ENCODE results near the gene AKT2. TPM values are rescaled to one million over a fixed set of nuclear protein-coding genes. Genes with fewer than 3 reads are reported as not detected.

The AKT2 gene
- total RNA-seq, 1 donor from 2014 or later, result 127 TPM

DNA sequence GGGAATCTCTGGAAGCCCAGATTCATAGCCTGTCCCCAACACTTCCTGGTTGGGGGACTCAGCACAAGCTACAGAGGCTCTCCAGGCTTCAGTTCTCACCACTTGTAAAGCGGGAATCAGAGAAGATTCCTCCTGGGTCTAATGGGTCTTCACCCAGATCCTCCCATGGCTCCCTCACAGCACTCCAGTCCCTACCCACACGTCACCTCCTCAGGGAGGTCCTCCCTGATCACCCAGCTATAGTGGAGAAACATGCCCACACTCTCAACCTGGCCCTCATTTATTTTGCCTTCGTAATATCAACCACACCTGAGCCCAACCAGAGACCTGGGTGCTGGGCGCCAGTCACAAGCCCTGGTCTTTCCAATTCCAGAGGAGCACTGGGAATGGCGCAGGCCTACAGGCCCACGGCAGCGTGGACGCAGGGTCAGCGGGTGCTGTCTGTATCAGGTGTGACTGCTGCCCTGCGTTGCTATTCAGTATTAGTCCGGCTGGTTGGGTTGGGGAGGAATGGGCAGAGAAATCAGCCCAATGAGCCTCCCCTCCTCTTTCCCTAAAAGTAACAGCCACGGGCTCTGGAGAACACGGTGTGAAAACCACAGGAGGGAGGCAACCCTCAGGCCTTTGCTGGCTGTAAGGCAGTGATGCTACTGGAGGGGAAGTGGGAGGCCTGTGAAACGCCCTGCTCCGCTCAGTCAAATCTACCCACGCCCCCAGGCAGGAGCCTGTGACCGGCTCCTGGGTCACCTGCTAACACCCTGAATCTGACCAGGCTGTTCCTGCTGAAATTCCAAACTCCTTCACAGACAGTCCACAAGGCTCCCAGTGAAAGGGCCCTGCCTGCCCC is 5.2 kb downstream of the AKT2 start:
- no peak overlapping the region for H3K9ac ChIP-seq (ENCODE audit: low read length)
- Mint-ChIP-seq H3K36me3 (ENCODE audit: low read depth, unreplicated experiment) (peaks cover 4% of the 10 kb centered on the region), H3K27ac (ENCODE audit: unreplicated experiment) (peak overlapping the region; percentile 37), H3K9me3 (ENCODE audit: unreplicated experiment) (no peaks in the 10 kb centered on the region), H3K27me3 (ENCODE audit: low read depth, unreplicated experiment) (no peaks in the 10 kb centered on the region), H3K4me1 (ENCODE audit: low read depth, unreplicated experiment) (peaks cover 30% of the 10 kb centered on the region), H3K4me3 (ENCODE audit: unreplicated experiment) (no peak overlapping the region)
- FAIRE-seq (no peak), DNase-seq (ENCODE audit: low read depth) (no peak)
- H3K27me3 ChIP-seq (ENCODE audit: insufficient read depth, low read length), result no peaks in the 10 kb centered on the region
- peaks cover 94% of the 10 kb centered on the region for H3K79me2 ChIP-seq (ENCODE audit: insufficient read depth, low read length)
- H3K27ac ChIP-seq (ENCODE audit: low read depth, low read length), result no peak overlapping the region
- H3K9me3 ChIP-seq (ENCODE audit: insufficient read depth, low read depth, low read length), result no peaks in the 10 kb centered on the region
- no peak overlapping the region for H3K4me2 ChIP-seq (ENCODE audit: low read length)
- H3K36me3 ChIP-seq (ENCODE audit: insufficient read depth, low read length), result no peaks in the 10 kb centered on the region
- no peak overlapping the region for H2AFZ ChIP-seq (ENCODE audit: low read depth, low read length)
- TF ChIP-seq EZH2 (IDR thresholded peaks at IDR 0.05; ENCODE audit: insufficient read depth, low read length), result no peak
- peaks cover 11% of the 10 kb centered on the region for H3K4me1 ChIP-seq (ENCODE audit: insufficient read depth, low read length)
- H4K20me1 ChIP-seq (ENCODE audit: insufficient read depth, low read length), result peaks cover 86% of the 10 kb centered on the region
- no peak overlapping the region for H3K4me3 ChIP-seq (ENCODE audit: insufficient read depth, low read depth, low read length)

DNA sequence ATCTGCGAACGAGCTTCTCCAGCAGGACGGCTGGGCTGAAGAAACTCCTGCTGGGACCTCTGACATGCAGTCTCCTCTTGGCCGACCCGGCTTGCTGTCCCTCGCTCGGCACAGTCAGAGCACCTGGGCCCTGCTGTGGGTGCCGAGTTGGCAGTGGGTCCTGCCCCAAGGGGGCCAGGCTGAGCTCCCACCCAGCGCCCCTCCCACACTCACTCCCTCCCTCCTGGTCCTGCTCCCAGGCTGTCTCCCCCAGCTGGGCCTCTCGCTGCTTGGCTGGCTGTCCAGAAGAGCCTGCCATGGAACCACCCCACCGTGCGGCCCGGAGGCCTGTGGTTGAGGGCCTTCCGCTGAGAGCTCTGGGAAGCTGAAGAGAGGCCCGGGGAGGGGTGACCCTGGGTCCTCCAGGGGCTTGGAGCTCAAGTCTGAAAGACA is 6.0 kb downstream of the AKT2 start:
- no peak for TF ChIP-seq EZH2 (IDR thresholded peaks at IDR 0.05; ENCODE audit: insufficient read depth, low read length)
- TF ChIP-seq, protein P1, sequence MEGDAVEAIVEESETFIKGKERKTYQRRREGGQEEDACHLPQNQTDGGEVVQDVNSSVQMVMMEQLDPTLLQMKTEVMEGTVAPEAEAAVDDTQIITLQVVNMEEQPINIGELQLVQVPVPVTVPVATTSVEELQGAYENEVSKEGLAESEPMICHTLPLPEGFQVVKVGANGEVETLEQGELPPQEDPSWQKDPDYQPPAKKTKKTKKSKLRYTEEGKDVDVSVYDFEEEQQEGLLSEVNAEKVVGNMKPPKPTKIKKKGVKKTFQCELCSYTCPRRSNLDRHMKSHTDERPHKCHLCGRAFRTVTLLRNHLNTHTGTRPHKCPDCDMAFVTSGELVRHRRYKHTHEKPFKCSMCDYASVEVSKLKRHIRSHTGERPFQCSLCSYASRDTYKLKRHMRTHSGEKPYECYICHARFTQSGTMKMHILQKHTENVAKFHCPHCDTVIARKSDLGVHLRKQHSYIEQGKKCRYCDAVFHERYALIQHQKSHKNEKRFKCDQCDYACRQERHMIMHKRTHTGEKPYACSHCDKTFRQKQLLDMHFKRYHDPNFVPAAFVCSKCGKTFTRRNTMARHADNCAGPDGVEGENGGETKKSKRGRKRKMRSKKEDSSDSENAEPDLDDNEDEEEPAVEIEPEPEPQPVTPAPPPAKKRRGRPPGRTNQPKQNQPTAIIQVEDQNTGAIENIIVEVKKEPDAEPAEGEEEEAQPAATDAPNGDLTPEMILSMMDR (IDR thresholded peaks at IDR 0.05; ENCODE audit: insufficient read depth, low read depth, low read length), result no peak
- no peaks in the 10 kb centered on the region for H3K27me3 ChIP-seq (ENCODE audit: insufficient read depth, low read length)
- no peaks in the 10 kb centered on the region for H3K9me3 Mint-ChIP-seq (ENCODE audit: unreplicated experiment)
- no peak overlapping the region for H3K27ac Mint-ChIP-seq (ENCODE audit: unreplicated experiment)
- no peak overlapping the region for H3K27ac ChIP-seq (ENCODE audit: low read depth, low read length)
- no peak overlapping the region for H3K9ac ChIP-seq (ENCODE audit: low read length)
- H3K36me3 Mint-ChIP-seq (ENCODE audit: low read depth, unreplicated experiment), result peaks cover 4% of the 10 kb centered on the region
- DNase-seq (ENCODE audit: low read depth), result peak; percentile 6
- peaks cover 9% of the 10 kb centered on the region for H3K4me1 ChIP-seq (ENCODE audit: insufficient read depth, low read length)
- no peaks in the 10 kb centered on the region for H3K36me3 ChIP-seq (ENCODE audit: insufficient read depth, low read length)
- H3K4me3 Mint-ChIP-seq (ENCODE audit: unreplicated experiment), result no peak overlapping the region
- peaks cover 31% of the 10 kb centered on the region for H3K4me1 Mint-ChIP-seq (ENCODE audit: low read depth, unreplicated experiment)
- no peak for FAIRE-seq
- no peak overlapping the region for H3K4me3 ChIP-seq (ENCODE audit: insufficient read depth, low read depth, low read length)
- H2AFZ ChIP-seq (ENCODE audit: low read depth, low read length), result no peak overlapping the region
- H3K4me2 ChIP-seq (ENCODE audit: low read length), result no peak overlapping the region
- no peaks in the 10 kb centered on the region for H3K27me3 Mint-ChIP-seq (ENCODE audit: low read depth, unreplicated experiment)
- no peaks in the 10 kb centered on the region for H3K9me3 ChIP-seq (ENCODE audit: insufficient read depth, low read depth, low read length)
- peaks cover 95% of the 10 kb centered on the region for H4K20me1 ChIP-seq (ENCODE audit: insufficient read depth, low read length)
- H3K79me2 ChIP-seq (ENCODE audit: insufficient read depth, low read length), result peaks cover 96% of the 10 kb centered on the region

DNA sequence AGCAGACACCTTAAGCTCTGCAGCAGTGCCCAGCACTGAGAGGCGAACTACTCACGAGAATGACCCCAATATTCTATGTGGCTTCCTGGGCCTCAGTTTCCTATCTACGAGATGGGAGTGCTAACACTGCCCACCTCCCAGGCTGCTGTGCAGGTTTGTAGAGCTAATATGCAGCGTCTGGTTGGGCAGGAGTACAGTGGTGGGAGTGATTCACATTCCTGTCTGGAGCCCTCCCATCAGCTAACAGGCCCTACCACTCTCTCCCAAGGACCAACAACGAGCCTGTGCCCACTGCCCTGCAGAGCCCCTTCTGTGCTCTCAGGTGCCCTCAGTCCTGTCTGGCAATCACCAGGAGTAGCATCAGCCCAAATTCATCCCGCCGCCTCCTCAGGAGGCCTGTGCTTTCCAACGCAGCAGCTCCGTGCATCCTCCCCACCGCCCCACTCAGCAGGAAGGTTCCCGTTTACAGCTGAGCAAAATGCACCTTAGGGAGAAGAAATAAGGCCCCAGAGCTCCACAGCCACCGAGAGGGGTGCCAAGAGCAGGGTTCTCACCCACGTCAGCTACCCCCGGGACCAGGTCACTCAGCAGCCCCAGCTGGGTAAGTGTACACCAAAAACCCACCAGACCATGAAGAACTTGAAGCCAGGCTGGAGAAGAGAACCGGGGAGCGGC is 6.6 kb downstream of the AKT2 start:
- peaks cover 95% of the 10 kb centered on the region for H4K20me1 ChIP-seq (ENCODE audit: insufficient read depth, low read length)
- H3K4me1 Mint-ChIP-seq (ENCODE audit: low read depth, unreplicated experiment), result peaks cover 36% of the 10 kb centered on the region
- peaks cover 7% of the 10 kb centered on the region for H3K36me3 Mint-ChIP-seq (ENCODE audit: low read depth, unreplicated experiment)
- H3K4me3 Mint-ChIP-seq (ENCODE audit: unreplicated experiment), result no peak overlapping the region
- DNase-seq (ENCODE audit: low read depth) (no peak), FAIRE-seq (no peak)
- no peaks in the 10 kb centered on the region for H3K27me3 Mint-ChIP-seq (ENCODE audit: low read depth, unreplicated experiment)
- H3K27ac ChIP-seq (ENCODE audit: low read depth, low read length), result no peak overlapping the region
- H3K4me1 ChIP-seq (ENCODE audit: insufficient read depth, low read length), result peaks cover 2% of the 10 kb centered on the region
- H3K27ac Mint-ChIP-seq (ENCODE audit: unreplicated experiment), result peak overlapping the region; percentile 12
- H3K79me2 ChIP-seq (ENCODE audit: insufficient read depth, low read length), result peaks cover 96% of the 10 kb centered on the region
- no peaks in the 10 kb centered on the region for H3K36me3 ChIP-seq (ENCODE audit: insufficient read depth, low read length)
- H3K9me3 Mint-ChIP-seq (ENCODE audit: unreplicated experiment), result no peaks in the 10 kb centered on the region
- no peaks in the 10 kb centered on the region for H3K9me3 ChIP-seq (ENCODE audit: insufficient read depth, low read depth, low read length)
- no peak overlapping the region for H3K4me2 ChIP-seq (ENCODE audit: low read length)
- TF ChIP-seq, protein P1 (IDR thresholded peaks at IDR 0.05; ENCODE audit: insufficient read depth, low read depth, low read length), result no peak
- no peak for TF ChIP-seq EZH2 (IDR thresholded peaks at IDR 0.05; ENCODE audit: insufficient read depth, low read length)
- no peak overlapping the region for H2AFZ ChIP-seq (ENCODE audit: low read depth, low read length)
- H3K9ac ChIP-seq (ENCODE audit: low read length), result no peak overlapping the region
- H3K27me3 ChIP-seq (ENCODE audit: insufficient read depth, low read length), result no peaks in the 10 kb centered on the region
- H3K4me3 ChIP-seq (ENCODE audit: insufficient read depth, low read depth, low read length), result no peak overlapping the region
